ENCODE measurements around the gene HRAS. TPM values are rescaled to one million over a fixed set of nuclear protein-coding genes. Genes with fewer than 3 reads are reported as not detected.
A peak's percentile ranks its signal among the peaks of the same experiment; 100 is the strongest.

The HRAS gene
- total RNA-seq, 1 experiment from 2014 or later: 65.8 TPM

GRCh38 chr11:554428-555226, 19.3 kb upstream of the HRAS start:
- no peak for DNase-seq (ENCODE audit: low read depth)

GRCh38 chr11:553988-554340, 18.6 kb upstream of the HRAS start:
- DNase-seq (ENCODE audit: low read depth): no peak

DNA sequence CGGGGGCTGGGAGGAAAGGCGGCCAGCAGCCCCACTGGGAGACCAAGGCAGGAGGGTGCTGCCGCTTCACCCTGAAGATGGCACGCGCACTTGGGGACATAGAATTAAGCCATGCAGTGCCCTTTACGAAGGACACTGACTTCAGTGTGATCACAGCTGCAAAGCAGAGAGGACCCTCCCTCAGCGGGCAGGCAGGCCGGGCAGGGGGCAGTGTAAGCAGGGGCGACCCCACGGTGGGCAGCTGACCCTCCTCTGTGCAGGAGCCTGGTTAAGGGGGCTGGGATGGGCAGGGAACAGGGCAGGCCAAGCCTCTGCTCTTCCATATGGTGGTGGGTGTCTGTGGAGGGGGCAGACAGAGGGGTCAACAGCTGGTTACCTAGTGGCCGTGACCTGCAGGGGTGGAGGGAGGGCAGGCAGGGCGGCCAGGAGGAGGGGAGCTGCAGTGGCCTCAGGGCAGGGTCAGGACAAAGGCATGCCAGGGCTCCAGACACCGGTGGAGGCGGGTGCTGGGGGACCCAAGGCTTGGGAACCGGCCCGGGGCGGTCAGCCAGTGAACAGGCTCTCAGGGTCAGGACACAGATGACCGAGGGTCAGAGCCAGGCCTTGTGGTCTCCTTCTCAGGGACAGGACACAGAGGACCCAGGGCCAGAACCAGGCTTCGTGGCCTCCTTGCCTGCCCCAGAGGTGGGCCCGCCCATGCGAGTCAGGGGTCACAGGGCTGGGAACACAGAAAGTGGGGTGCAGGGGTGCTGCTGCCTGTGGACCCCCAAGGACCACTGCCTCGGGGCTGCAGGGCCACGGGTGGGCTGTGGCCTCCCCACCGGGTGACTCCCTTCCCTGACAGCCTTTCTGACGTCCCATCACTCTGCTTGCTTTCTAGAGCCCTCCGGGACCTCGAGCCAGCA, 18.0 kb upstream of the HRAS start:
- DNase-seq (ENCODE audit: low read depth): no peak

DNA sequence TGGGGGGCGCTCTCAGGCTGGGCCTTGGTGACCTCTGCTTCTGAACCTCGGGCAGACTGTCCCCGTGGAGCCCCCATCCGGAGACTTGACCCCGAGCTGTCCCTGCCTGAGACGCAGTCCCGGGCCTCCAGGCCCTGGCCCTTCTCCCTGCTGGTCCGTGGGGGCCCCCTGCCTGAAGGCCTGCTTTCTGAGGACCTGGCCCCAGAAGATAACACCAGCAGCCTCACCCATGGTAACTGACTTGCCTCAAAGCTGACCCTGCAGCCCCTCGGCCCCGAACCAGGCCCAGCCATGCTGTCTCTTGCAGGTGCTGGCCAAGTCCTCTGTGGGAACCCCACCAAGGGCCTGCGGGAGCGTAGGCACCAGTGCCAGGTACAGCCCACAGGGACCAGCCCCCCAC, 16.2 kb upstream of the HRAS start:
- DNase-seq (ENCODE audit: low read depth): no peak

DNA sequence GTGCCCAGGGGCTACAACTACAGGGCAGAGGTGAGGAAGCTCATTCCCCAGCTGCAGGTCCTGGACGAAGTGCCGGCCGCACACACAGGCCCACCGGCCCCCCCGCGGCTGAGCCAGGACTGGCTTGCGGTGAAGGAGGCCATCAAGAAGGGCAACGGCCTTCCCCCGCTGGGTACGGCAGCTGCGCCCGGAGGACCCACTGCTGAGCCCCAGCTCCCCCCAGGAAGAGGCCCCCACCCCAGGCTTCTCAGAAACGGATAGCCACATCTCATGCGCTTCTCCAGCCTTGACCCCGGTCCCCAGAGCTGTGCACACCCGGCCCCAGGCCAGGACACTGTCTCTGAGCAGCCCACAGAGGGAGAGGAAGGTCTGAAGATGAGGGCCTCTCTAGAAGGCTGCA, 15.8 kb upstream of the HRAS start:
- DNase-seq (ENCODE audit: low read depth): no peak

- no peak for DNase-seq (ENCODE audit: low read depth)
Measured at GRCh38 chr11:550746-551085, 15.3 kb upstream of the HRAS start.

GRCh38 chr11:550021-550745, 14.8 kb upstream of the HRAS start:
- DNase-seq (ENCODE audit: low read depth): no peak

GRCh38 chr11:548700-549603, 13.6 kb upstream of the HRAS start:
- no peak for DNase-seq (ENCODE audit: low read depth)

- DNase-seq (ENCODE audit: low read depth): no peak
Measured at GRCh38 chr11:545171-545570, 9.8 kb upstream of the HRAS start.

- no peak for DNase-seq (ENCODE audit: low read depth)
Measured at GRCh38 chr11:544817-545166, 9.4 kb upstream of the HRAS start.

- no peak for DNase-seq (ENCODE audit: low read depth)
Measured at GRCh38 chr11:541433-541885, 6.1 kb upstream of the HRAS start.

DNA sequence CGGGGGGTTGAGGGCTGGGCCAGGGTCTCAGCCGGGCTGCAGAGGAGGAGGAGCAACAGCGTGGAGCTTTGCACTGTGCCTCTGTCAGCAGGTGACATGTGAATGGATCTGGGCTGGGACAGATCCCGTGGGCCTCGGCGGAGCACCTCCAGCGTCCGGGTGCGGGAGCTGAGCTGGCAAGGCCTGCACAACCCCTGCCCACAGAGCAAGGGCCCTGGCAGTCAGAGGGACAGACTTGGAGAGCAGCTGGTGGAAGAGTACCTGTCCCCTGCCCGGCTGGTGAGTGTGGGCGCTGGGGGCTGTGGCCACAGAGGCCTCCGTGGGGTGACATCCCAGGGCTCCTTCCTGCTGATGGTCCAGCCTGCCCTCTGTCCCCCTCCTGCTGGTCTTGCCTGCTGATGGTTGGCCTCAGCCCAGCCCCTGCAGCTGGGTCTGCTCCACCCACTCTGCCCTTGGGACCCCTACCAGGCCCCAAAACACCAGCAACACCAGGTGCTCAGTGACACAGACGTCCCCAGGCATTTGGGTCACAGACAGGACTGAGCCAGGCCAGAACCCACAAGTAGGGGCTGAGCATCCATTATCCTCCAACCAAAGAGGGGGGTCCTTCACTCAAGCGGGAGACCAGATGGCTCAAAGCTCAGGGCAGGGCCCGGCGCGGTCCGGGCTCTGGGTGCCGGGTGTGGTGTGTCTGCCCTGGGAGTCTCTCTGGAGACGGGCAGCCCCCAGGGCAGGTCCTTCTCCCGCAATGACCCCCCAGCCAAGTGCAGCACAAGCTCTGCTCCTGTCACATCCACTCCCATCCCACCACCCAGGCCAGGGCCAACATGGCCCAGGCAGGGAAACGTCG, 5.4 kb upstream of the HRAS start:
- no peak for DNase-seq (ENCODE audit: low read depth)

DNA sequence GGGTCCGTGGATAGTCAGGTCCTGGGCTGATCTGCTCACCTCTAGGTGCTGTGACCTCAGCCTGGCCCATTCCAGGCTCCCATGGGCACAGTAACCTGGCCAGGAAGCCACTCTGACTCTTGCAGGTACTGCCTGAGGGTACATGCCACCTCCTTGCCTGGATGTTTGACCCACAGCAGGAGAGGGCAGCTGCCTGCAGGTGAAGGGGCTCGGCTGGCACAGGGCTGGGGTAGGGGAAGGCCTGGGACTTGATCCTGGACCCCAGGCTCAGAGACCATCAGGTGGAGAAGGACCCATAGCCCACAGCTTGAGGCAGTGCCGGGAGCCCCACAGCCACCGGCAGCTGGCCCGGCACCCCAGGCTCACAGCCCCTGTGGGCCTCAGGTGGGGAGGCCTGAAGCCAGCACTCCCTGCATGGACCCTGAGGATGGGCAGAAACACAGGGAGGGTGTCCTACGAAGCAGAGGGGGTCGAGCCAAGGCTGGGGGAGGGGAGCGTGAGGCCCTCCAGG, 4.7 kb upstream of the HRAS start:
- DNase-seq (ENCODE audit: low read depth): no peak

- no peak for DNase-seq (ENCODE audit: low read depth)
Measured at GRCh38 chr11:538431-539051, 3.2 kb upstream of the HRAS start.

DNA sequence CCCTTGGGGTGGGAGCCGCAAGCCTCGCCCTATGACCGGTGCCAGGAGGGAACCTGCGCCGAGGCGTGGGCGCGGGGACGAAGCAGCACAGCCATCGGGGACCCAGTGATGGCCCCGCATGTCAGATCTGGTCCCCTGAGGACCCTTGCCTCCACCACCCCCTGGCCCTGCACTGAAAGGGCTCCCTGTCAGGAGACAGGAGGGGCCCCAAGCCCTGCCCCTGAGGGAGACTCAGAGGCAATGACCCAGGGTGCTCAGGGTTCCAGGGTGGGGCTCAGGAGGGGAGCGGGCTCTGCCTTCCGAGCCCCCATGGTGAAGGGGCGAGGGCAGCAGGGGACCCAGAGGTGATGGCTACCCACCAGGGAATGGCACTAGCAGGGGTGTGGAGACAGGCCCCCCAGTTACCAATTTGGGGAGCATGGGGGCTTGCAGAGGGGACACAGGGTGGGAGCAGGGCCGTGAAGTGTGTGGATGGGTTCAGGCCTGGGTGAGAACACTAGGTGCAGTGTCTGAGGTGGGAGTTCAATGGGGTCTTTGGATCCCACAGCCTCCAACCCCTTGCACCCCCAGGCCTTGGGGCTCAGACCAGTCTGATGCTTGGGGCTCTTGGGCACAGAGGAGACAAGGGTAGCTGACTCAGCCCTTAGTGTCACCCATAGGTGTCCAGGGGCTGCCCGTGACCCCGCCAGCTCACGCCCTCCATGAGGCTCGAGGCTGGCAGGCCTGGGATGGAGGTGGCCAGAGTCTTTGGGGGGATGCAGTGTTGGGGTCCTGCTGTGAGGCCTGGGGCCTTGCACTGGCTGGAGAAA, 2.5 kb upstream of the HRAS start:
- DNase-seq (ENCODE audit: low read depth): no peak

GRCh38 chr11:536841-537621, 1.7 kb upstream of the HRAS start, which contains the start of gene LRRC56:
LRRC56 (plus strand) TSS chr11:537527; CDS start chr11:540685, 3,158 bp downstream.
- DNase-seq (ENCODE audit: low read depth): peak; percentile 79

DNA sequence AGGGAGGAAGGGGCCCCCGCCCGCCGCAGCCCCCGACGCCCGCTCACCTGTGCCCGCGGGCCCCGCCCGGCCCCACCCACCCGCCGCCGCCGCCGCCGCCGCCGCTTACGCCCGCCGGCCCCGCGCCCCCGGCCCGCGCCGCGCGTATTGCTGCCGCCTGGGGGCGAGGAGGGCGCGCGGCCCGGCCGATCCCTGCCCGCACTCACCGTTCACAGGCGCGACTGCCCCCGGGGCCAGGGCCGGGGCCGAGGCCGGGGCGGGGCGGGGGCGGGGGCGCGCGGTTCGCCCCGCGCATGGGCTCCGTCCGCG, 212 bp downstream of the HRAS start:
- DNase-seq (ENCODE audit: low read depth): no peak

Measured in RPMI7951 (cell line).